ENCODE measurements around the gene KCNIP1. TPM values are rescaled to one million over a fixed set of nuclear protein-coding genes. Genes with fewer than 3 reads are reported as not detected.

Gene KCNIP1
- polyA plus RNA-seq, 3 donors: not detected

DNA sequence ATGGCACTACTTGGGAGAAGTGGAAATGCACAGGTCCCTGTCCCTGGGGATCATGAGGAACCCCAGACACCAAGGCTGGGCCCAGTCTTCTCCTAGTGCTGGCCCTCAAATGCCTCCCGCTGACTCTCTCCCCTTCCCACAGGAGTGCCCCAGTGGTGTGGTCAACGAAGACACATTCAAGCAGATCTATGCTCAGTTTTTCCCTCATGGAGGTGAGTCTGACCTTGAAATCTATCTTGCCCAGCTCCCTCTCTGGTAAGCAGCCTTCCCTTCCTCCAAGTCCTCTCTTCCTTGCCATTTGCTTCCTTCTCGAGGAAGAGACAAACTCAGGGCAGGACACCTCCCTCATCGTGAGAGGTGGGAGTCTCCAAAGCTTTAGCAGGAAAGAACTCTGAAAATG is 216.4 kb downstream of the KCNIP1 start:
- Mint-ChIP-seq H3K36me3 (no peaks in the 10 kb centered on the region), H3K4me1 (no peaks in the 10 kb centered on the region), H3K4me3 (no peak overlapping the region), H3K9me3 (peaks cover 0 to 5% (median 0%) of the 10 kb centered on the region in 7 donors), H3K27ac (no peak overlapping the region), H3K27me3 (ENCODE audit: low read depth in 3 of 3) (peaks cover 14 to 17% (median 15%) of the 10 kb centered on the region in 3 donors)
- H3K27ac ChIP-seq (ENCODE audit: low read depth in 1 of 2, low read length in 2 of 2): no peak overlapping the region
- WGBS (ENCODE audit: insufficient coverage): 75% methylated on average over 3 of the region's 4 CpGs
- no peaks in the 10 kb centered on the region for H4K20me1 ChIP-seq (ENCODE audit: insufficient read depth, low read length)
- TF ChIP-seq, protein P1, sequence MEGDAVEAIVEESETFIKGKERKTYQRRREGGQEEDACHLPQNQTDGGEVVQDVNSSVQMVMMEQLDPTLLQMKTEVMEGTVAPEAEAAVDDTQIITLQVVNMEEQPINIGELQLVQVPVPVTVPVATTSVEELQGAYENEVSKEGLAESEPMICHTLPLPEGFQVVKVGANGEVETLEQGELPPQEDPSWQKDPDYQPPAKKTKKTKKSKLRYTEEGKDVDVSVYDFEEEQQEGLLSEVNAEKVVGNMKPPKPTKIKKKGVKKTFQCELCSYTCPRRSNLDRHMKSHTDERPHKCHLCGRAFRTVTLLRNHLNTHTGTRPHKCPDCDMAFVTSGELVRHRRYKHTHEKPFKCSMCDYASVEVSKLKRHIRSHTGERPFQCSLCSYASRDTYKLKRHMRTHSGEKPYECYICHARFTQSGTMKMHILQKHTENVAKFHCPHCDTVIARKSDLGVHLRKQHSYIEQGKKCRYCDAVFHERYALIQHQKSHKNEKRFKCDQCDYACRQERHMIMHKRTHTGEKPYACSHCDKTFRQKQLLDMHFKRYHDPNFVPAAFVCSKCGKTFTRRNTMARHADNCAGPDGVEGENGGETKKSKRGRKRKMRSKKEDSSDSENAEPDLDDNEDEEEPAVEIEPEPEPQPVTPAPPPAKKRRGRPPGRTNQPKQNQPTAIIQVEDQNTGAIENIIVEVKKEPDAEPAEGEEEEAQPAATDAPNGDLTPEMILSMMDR (IDR thresholded peaks at IDR 0.05): no peak
- intact Hi-C loops (cut with micrococcal nuclease): no loop called here
- no peak overlapping the region for H3K4me2 ChIP-seq (replicated peaks; ENCODE audit: extremely low read depth, low read length, poor library complexity, severe bottlenecking)
- no peaks in the 10 kb centered on the region for H3K9me3 ChIP-seq (replicated peaks in 1 of 2; ENCODE audit: control insufficient read depth in 1 of 2, insufficient read depth in 1 of 2, low read length in 2 of 2)
- H2AFZ ChIP-seq (ENCODE audit: insufficient read depth, low read depth, low read length, poor library complexity, severe bottlenecking): no peak overlapping the region
- no peaks in the 10 kb centered on the region for H3K4me1 ChIP-seq (ENCODE audit: control insufficient read depth in 1 of 2, insufficient read depth in 2 of 2, low read length in 2 of 2)
- H3K79me2 ChIP-seq (ENCODE audit: insufficient read depth, low read length): no peaks in the 10 kb centered on the region
- no peak overlapping the region for H3K4me3 ChIP-seq (replicated peaks in 1 of 3; ENCODE audit: low read depth in 2 of 3, low read length in 3 of 3)
- no peak overlapping the region for H3K9ac ChIP-seq (ENCODE audit: insufficient read depth, low read length, poor library complexity, severe bottlenecking)
- H3K36me3 ChIP-seq (replicated peaks in 1 of 2; ENCODE audit: control insufficient read depth in 1 of 2, insufficient read depth in 2 of 2, low read length in 2 of 2): no peaks in the 10 kb centered on the region
- peaks cover 0 to under 1% of the 10 kb centered on the region in 2 donors for H3K27me3 ChIP-seq (ENCODE audit: control insufficient read depth in 2 of 2, insufficient read depth in 2 of 2, low read length in 2 of 2)
- no peak for DNase-seq

GRCh38 chr5:170720984-170721383 is 217.2 kb downstream of the KCNIP1 start:
- intact Hi-C loops (cut with micrococcal nuclease): no loop called here
- Mint-ChIP-seq H3K36me3 (no peaks in the 10 kb centered on the region), H3K4me3 (no peak overlapping the region), H3K9me3 (peaks cover 0 to 5% (median 0%) of the 10 kb centered on the region in 7 donors), H3K27ac (no peak overlapping the region), H3K27me3 (ENCODE audit: low read depth in 3 of 3) (peaks cover 12 to 15% (median 15%) of the 10 kb centered on the region in 3 donors), H3K4me1 (no peaks in the 10 kb centered on the region)
- Histone ChIP-seq H3K9me3 (replicated peaks in 1 of 2; ENCODE audit: control insufficient read depth in 1 of 2, insufficient read depth in 1 of 2, low read length in 2 of 2) (no peaks in the 10 kb centered on the region), H3K36me3 (replicated peaks in 1 of 2; ENCODE audit: control insufficient read depth in 1 of 2, insufficient read depth in 2 of 2, low read length in 2 of 2) (no peaks in the 10 kb centered on the region), H2AFZ (ENCODE audit: insufficient read depth, low read depth, low read length, poor library complexity, severe bottlenecking) (no peak overlapping the region), H3K4me2 (replicated peaks; ENCODE audit: extremely low read depth, low read length, poor library complexity, severe bottlenecking) (no peak overlapping the region), H3K27me3 (ENCODE audit: control insufficient read depth in 2 of 2, insufficient read depth in 2 of 2, low read length in 2 of 2) (no peaks in the 10 kb centered on the region), H3K4me3 (replicated peaks in 1 of 3; ENCODE audit: low read depth in 2 of 3, low read length in 3 of 3) (no peak overlapping the region), H4K20me1 (ENCODE audit: insufficient read depth, low read length) (no peaks in the 10 kb centered on the region), H3K27ac (ENCODE audit: low read depth in 1 of 2, low read length in 2 of 2) (no peak overlapping the region), H3K4me1 (ENCODE audit: control insufficient read depth in 1 of 2, insufficient read depth in 2 of 2, low read length in 2 of 2) (no peaks in the 10 kb centered on the region), H3K9ac (ENCODE audit: insufficient read depth, low read length, poor library complexity, severe bottlenecking) (no peak overlapping the region), H3K79me2 (ENCODE audit: insufficient read depth, low read length) (no peaks in the 10 kb centered on the region)
- TF ChIP-seq, protein P1 (IDR thresholded peaks at IDR 0.05): no peak
- DNase-seq: no peak
- 100% methylated on average over 1 of the region's 1 CpG for WGBS (ENCODE audit: insufficient coverage)
